ENCODE results near the gene LY86. TPM values are rescaled to one million over a fixed set of nuclear protein-coding genes. Genes with fewer than 3 reads are reported as not detected.

The LY86 gene
- total RNA-seq, 6 donors from 2014 or later = 2.1 to 21.9 (median 9.5) TPM

DNA sequence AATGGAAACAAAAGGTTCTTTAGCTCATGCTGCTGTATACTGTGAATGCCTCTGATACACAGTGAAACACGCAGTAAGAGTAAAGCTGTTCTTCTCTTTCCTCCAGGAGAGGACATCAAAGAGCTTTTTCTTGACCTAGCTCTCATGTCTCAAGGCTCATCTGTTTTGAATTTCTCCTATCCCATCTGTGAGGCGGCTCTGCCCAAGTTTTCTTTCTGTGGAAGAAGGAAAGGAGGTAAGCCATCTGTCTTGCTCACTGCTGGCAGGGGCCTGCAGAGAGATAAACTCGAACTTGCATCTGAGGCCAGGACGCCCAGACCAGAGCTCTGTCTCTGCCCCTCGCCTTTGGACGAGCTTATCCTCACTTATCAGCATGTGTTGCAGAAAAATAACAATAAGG, 37.7 kb downstream of the LY86 start:
- WGBS, 2 donors = 63 to 72% methylated on average over 6 of the region's 6 CpGs
- no peak for TF ChIP-seq EP300 (IDR thresholded peaks at IDR 0.05)
- ATAC-seq (ENCODE audit: low FRiP score in 2 of 2) (no peak), DNase-seq (no peak)
- H3K27me3 ChIP-seq = no peaks in the 10 kb centered on the region
- H3K4me3 ChIP-seq = no peak overlapping the region
- H3K27ac ChIP-seq = no peak overlapping the region
- H3K9me3 ChIP-seq = no peaks in the 10 kb centered on the region
- H3K4me1 ChIP-seq = peaks cover 0 to 12% (median 3%) of the 10 kb centered on the region in 4 donors
- H3K36me3 ChIP-seq = no peaks in the 10 kb centered on the region

DNA sequence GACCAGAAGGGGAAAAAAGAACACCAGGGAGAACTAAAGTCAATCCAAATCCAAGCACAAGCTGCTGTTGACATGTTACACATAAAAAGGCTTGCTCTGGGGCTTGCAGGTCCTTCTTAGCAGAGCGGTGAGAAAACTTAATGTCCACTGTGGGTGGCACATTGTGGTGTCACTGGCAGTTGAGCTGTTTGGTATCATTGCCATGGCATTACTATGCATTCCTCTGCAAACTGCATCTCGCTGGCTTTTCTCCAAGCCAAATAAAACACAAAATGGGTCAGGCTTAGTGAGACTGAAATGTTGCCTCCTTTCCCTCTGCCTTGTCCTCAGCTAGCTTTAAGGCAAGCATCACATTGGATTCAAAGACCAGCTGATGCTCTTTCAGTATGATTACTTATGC, 40.9 kb downstream of the LY86 start:
- ATAC-seq (ENCODE audit: low FRiP score in 2 of 2) = no peak
- Histone ChIP-seq H3K4me1 (peaks cover 0 to 11% (median 5%) of the 10 kb centered on the region in 4 donors), H3K27ac (no peak overlapping the region), H3K36me3 (no peaks in the 10 kb centered on the region), H3K9me3 (no peaks in the 10 kb centered on the region), H3K27me3 (no peaks in the 10 kb centered on the region), H3K4me3 (no peak overlapping the region)
- 56 to 86% methylated on average over 2 of the region's 2 CpGs for WGBS, 2 donors
- TF ChIP-seq POLR2A (IDR thresholded peaks at IDR 0.05) (no peak), POLR2AphosphoS5 (IDR thresholded peaks at IDR 0.05) (no peak), EP300 (IDR thresholded peaks at IDR 0.05) (no peak)
- TF ChIP-seq, protein P1, sequence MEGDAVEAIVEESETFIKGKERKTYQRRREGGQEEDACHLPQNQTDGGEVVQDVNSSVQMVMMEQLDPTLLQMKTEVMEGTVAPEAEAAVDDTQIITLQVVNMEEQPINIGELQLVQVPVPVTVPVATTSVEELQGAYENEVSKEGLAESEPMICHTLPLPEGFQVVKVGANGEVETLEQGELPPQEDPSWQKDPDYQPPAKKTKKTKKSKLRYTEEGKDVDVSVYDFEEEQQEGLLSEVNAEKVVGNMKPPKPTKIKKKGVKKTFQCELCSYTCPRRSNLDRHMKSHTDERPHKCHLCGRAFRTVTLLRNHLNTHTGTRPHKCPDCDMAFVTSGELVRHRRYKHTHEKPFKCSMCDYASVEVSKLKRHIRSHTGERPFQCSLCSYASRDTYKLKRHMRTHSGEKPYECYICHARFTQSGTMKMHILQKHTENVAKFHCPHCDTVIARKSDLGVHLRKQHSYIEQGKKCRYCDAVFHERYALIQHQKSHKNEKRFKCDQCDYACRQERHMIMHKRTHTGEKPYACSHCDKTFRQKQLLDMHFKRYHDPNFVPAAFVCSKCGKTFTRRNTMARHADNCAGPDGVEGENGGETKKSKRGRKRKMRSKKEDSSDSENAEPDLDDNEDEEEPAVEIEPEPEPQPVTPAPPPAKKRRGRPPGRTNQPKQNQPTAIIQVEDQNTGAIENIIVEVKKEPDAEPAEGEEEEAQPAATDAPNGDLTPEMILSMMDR (IDR thresholded peaks at IDR 0.05) = no peak
- DNase-seq = no peak

DNA sequence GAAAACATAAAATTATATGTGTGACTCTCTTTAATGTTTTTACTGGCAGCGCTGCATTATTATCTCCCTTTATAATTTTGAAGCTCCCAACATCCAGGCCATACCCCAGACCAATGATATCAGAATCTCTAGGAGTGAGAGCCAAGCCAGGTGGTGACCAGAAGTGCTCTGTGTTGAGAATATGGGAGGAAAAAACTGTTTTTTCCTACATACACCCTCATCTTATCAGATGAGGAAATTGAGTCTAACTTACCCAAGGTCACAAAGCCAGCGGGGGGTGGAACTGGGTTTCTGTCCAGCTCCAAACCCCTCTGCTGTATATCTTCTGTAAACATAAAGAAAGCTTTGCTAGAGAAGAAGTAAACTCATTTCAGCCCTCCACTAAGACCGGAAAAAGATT, 42.5 kb downstream of the LY86 start:
- no peak for TF ChIP-seq EP300 (IDR thresholded peaks at IDR 0.05)
- Histone ChIP-seq H3K9me3 (no peaks in the 10 kb centered on the region), H3K4me1 (peaks cover 0 to 11% (median 4%) of the 10 kb centered on the region in 4 donors), H3K27ac (no peak overlapping the region), H3K4me3 (no peak overlapping the region), H3K36me3 (no peaks in the 10 kb centered on the region), H3K27me3 (no peaks in the 10 kb centered on the region)
- ATAC-seq (ENCODE audit: low FRiP score in 2 of 2) (no peak), DNase-seq (no peak)
- 70 to 85% methylated on average over 3 of the region's 3 CpGs for WGBS, 2 donors

DNA sequence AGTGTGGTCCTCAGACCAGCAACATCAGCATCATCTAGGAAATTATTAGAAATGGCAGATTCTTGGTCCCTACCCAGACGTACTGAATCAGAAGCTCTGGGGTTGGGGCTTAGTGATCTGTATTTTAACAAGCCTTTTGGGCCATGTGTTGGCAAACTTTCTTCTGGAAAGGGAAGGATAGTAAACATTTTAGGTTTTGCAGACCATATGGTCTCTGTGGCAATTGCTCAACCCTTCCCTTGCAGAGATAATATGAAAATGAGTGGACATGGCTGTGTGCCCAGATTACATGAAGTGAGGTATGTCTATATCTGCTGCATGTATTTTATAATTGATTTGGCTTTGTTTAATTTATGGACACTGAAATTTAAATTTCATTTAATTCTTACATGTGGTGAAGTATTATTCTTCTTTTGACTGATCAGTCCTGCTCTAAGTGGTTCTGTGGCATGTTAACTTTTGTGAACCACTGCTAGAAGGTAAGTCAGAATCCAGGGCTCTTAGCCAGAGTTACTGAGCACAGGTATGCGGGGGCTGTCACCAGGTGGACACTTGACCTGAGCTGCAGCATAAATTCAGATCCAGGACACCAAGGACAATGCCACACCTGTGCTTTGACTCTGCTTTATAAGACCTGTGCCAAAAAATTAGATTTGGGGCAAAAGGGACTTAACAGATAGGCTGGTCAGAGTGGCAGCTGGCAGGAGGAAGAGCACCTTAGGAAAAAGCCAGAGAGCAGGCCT, 43.2 kb downstream of the LY86 start:
- ATAC-seq (ENCODE audit: low FRiP score in 2 of 2) (no peak), DNase-seq (no peak)
- TF ChIP-seq, protein P1 (IDR thresholded peaks at IDR 0.05) = no peak
- TF ChIP-seq POLR2A (IDR thresholded peaks at IDR 0.05) = no peak
- TF ChIP-seq POLR2AphosphoS5 (IDR thresholded peaks at IDR 0.05) = no peak
- no peak for TF ChIP-seq EP300 (IDR thresholded peaks at IDR 0.05)
- H3K27me3 ChIP-seq = no peaks in the 10 kb centered on the region
- no peaks in the 10 kb centered on the region for H3K36me3 ChIP-seq
- H3K9me3 ChIP-seq = no peaks in the 10 kb centered on the region
- no peak overlapping the region for H3K4me3 ChIP-seq
- peaks cover 0 to 11% (median 2%) of the 10 kb centered on the region in 4 donors for H3K4me1 ChIP-seq
- no peak overlapping the region for H3K27ac ChIP-seq
- 35 to 50% methylated on average over 1 to 2 of the region's 2 CpGs for WGBS, 2 donors

DNA sequence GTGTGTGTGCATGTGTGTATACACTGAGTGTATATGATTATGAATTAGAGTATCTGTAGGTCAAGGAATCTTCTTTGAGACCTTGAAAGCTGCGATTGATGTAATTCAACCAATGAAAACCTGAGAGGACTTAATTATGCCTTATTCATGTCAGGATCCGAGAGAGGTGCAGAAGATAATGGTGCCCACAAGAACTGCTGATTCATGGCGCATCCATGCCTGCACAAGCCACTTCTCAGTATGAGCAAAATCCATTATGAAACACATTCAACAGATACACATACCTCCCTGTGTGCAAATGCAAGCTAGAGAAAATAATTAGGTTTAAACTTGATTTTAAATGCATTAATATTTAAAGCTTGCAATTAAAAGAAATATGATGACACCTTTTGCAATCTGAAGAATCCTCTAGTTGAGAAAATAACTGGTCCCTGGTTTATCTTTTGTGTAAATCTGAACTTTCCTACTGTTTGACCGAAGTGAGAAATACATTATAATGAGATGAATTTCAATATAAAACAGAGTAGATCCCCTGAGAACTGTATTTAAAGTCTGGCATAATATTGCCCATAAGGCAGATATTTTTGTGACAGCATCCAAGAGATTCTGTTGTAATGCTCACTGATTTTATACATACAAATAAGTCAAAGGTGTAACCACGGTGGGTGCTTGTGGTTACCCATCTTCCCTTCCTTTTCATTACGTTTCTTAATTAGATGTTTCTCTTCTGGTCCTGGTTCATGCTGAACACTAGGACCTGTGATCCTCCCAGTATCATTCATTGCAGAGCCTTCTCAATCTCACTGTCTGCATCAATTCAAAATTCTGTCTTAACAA, 45.6 kb downstream of the LY86 start:
- no peaks in the 10 kb centered on the region for H3K27me3 ChIP-seq
- 85 to 88% methylated on average over 6 of the region's 6 CpGs for WGBS, 2 donors
- TF ChIP-seq POLR2AphosphoS5 (IDR thresholded peaks at IDR 0.05) (no peak), EP300 (IDR thresholded peaks at IDR 0.05) (no peak), POLR2A (IDR thresholded peaks at IDR 0.05) (no peak)
- TF ChIP-seq, protein P1 (IDR thresholded peaks at IDR 0.05) = no peak
- peaks cover 0 to 11% (median 2%) of the 10 kb centered on the region in 4 donors for H3K4me1 ChIP-seq
- no peaks in the 10 kb centered on the region for H3K9me3 ChIP-seq
- no peak overlapping the region for H3K27ac ChIP-seq
- no peak for DNase-seq
- H3K4me3 ChIP-seq = no peak overlapping the region
- ATAC-seq (ENCODE audit: low FRiP score in 2 of 2) = no peak
- H3K36me3 ChIP-seq = no peaks in the 10 kb centered on the region

Data from upper lobe of left lung (tissue), 6 donors.